HepG2 (cell line): ENCODE measurements around the gene CAMK2G. TPM values are rescaled to one million over a fixed set of nuclear protein-coding genes. Genes with fewer than 3 reads are reported as not detected.

Experiments used
- ESRRA ChIP-seq: sonication (generic); formaldehyde crosslinking; IDR thresholded peaks from 2 replicates; pipeline ENCODE4 v1.5.1; 2020; ENCODE audit warnings: mild to moderate bottlenecking, low read depth, missing genetic modification reagents
- HNF1B ChIP-seq: sonication (generic); formaldehyde crosslinking; IDR thresholded peaks from 2 replicates; pipeline ENCODE4 v1.5.1; 2020; ENCODE audit warnings: mild to moderate bottlenecking, moderate library complexity, missing genetic modification reagents
- NRL ChIP-seq: sonication (generic); formaldehyde crosslinking; IDR thresholded peaks from 2 replicates; pipeline ENCODE4 v1.5.0; 2020; ENCODE audit warnings: missing genetic modification reagents, mild to moderate bottlenecking, moderate library complexity, borderline replicate concordance
- RNF219 ChIP-seq: sonication (generic); formaldehyde crosslinking; IDR thresholded peaks from 2 replicates; pipeline ENCODE4 v1.5.0; 2020; ENCODE audit warnings: mild to moderate bottlenecking, missing genetic modification reagents
- SP4 ChIP-seq: sonication (generic); formaldehyde crosslinking; IDR thresholded peaks from 2 replicates; pipeline ENCODE4 v1.8.1; 2023; ENCODE audit warnings: mild to moderate bottlenecking, missing genetic modification reagents
- ZBTB38 ChIP-seq: sonication (generic); formaldehyde crosslinking; IDR thresholded peaks from 2 replicates; pipeline ENCODE4 v1.5.1; 2020; ENCODE audit warnings: mild to moderate bottlenecking, missing genetic modification reagents
- ZFX ChIP-seq: sonication (generic); formaldehyde crosslinking; IDR thresholded peaks from 2 replicates; pipeline ENCODE4 v1.4.0; 2020; ENCODE audit warnings: mild to moderate bottlenecking, low read depth, missing genetic modification reagents, moderate library complexity
- ZNF296 ChIP-seq: sonication (generic); formaldehyde crosslinking; conservative IDR thresholded peaks from 2 replicates; pipeline ENCODE4 v1.5.0; 2020; ENCODE audit warnings: mild to moderate bottlenecking, missing genetic modification reagents
- ZNF552 ChIP-seq: sonication (generic); formaldehyde crosslinking; IDR thresholded peaks from 2 replicates; pipeline ENCODE4 v1.9.0; 2022; ENCODE audit warnings: missing genetic modification reagents, mild to moderate bottlenecking, borderline replicate concordance
- ZNF703 ChIP-seq: sonication (generic); formaldehyde crosslinking; IDR thresholded peaks from 2 replicates; pipeline ENCODE4 v1.5.1; 2020; ENCODE audit warnings: missing genetic modification reagents, mild to moderate bottlenecking, moderate library complexity, borderline replicate concordance
- polyA plus RNA-seq, 8 experiments: library from polyadenylated mRNA; depleted of rRNA in 3 of 8; stranded (reverse) in 7 of 8; unstranded in 1 of 8; fragments of >200 nt; fragmentation: Illumina TruSeq in 4 of 8; extraction: Trizol in 4 of 8; gene quantifications; 2 replicates each; pipeline versions ENCODE4 v1.2.1 to v1.2.3, GENCODE V29; 2011 to 2016; ENCODE audit warnings: low read depth in 4 of 8, missing spikeins in 1 of 8, mixed read lengths in 1 of 8; ENCODE audit not compliant: insufficient read depth in 1 of 8
- total RNA-seq, 5 experiments: library from RNA; depleted of rRNA; stranded (reverse); fragments of >200 nt; fragmentation: Illumina TruSeq; extraction: Trizol; gene quantifications; 2 replicates each; pipeline ENCODE4 v1.2.3, GENCODE V29; 2016; ENCODE audit warnings: low read depth in 1 of 5

The CAMK2G gene
- total and polyA plus RNA-seq, 2 of the 13 experiments (the other 11 are each of a cell fraction or from before 2014, with no cell fraction given) = 15.9 to 18.8 TPM

- TF ChIP-seq ZNF296 (CRISPR knock-in tag) = peak; percentile 71; the same call in 1 of the 2 replicates
- TF ChIP-seq ZNF703 (CRISPR knock-in tag) = 0 out of 2 replicates have a peak, but pooled peaks have one; percentile 44
- TF ChIP-seq ZBTB38 (CRISPR knock-in tag) = peak; percentile 91
- 0 out of 2 replicates have a peak, but pooled peaks have one; percentile 26 for TF ChIP-seq SP4
- no peak for TF ChIP-seq ZNF552 (CRISPR knock-in tag)
- no peak; the same call in 1 of the 2 replicates for TF ChIP-seq ESRRA (CRISPR knock-in tag)
- TF ChIP-seq RNF219 = no peak
- 0 out of 2 replicates have a peak, but pooled peaks have one; percentile 4 for TF ChIP-seq HNF1B (CRISPR knock-in tag)
- TF ChIP-seq ZFX (CRISPR knock-in tag) = peak; percentile 20; the same call in 1 of the 2 replicates
- 0 out of 2 replicates have a peak, but pooled peaks have one; percentile 34 for TF ChIP-seq NRL (CRISPR knock-in tag)
Measured at GRCh38 chr10:73773152-73773879, 101.0 kb downstream of the CAMK2G start (continued).
